ENCODE measurements around the gene C10orf143.
A peak's percentile ranks its signal among the peaks of the same experiment; 100 is the strongest.

C10orf143 gene

DNA sequence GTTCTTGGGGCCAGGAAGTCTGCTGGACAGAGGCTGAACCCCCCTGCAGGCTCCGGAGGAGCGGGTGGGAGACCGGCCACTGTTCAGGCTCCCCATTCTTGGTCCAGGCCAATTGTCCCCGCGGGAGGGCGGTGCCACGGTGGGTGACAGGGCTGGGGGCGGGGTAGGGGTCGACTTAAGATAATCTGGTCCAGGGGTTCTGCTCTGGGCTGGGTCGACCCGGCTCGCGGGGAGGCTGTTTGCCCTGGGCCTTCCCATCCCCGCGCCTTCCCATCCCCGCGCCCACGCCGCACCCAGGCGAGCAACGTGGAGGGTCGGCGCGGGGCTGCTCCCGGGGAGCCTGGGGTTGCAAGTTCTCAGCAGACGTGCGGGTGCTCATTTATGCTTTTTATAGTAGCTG lies 18.3 kb upstream of the C10orf143 start:
- TF ChIP-seq, protein P1, sequence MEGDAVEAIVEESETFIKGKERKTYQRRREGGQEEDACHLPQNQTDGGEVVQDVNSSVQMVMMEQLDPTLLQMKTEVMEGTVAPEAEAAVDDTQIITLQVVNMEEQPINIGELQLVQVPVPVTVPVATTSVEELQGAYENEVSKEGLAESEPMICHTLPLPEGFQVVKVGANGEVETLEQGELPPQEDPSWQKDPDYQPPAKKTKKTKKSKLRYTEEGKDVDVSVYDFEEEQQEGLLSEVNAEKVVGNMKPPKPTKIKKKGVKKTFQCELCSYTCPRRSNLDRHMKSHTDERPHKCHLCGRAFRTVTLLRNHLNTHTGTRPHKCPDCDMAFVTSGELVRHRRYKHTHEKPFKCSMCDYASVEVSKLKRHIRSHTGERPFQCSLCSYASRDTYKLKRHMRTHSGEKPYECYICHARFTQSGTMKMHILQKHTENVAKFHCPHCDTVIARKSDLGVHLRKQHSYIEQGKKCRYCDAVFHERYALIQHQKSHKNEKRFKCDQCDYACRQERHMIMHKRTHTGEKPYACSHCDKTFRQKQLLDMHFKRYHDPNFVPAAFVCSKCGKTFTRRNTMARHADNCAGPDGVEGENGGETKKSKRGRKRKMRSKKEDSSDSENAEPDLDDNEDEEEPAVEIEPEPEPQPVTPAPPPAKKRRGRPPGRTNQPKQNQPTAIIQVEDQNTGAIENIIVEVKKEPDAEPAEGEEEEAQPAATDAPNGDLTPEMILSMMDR (IDR thresholded peaks at IDR 0.05; ENCODE audit: insufficient read depth, low read length, poor library complexity, severe bottlenecking) = no peak
- TF ChIP-seq EZH2phosphoT487 (conservative IDR thresholded peaks at IDR 0.05; ENCODE audit: low read length) = no peak
- H3K36me3 ChIP-seq (ENCODE audit: low read length) = no peaks in the 10 kb centered on the region
- H3K27ac ChIP-seq (ENCODE audit: low read depth, low read length) = no peak overlapping the region
- no peaks in the 10 kb centered on the region for H3K9me3 ChIP-seq (ENCODE audit: insufficient read depth, low read length)
- no peak overlapping the region for H3K9ac ChIP-seq (ENCODE audit: low read length)
- H2AFZ ChIP-seq (ENCODE audit: low read depth, low read length, severe bottlenecking) = no peak overlapping the region
- no peaks in the 10 kb centered on the region for H3K27me3 ChIP-seq (ENCODE audit: low read length)
- H3K4me3 ChIP-seq (ENCODE audit: insufficient read depth, low read length, poor library complexity, severe bottlenecking) = no peak overlapping the region
- no peak overlapping the region for H3K4me2 ChIP-seq (ENCODE audit: low read depth, low read length, poor library complexity, severe bottlenecking)
- no peaks in the 10 kb centered on the region for H3F3A ChIP-seq (ENCODE audit: insufficient read depth)
- no peaks in the 10 kb centered on the region for H4K20me1 ChIP-seq (ENCODE audit: low read depth, low read length)
- H3K9me2 ChIP-seq (replicated peaks; ENCODE audit: insufficient read depth, low read length) = no peaks in the 10 kb centered on the region
- no peaks in the 10 kb centered on the region for H3K79me2 ChIP-seq (ENCODE audit: insufficient read depth, low read length)

DNA sequence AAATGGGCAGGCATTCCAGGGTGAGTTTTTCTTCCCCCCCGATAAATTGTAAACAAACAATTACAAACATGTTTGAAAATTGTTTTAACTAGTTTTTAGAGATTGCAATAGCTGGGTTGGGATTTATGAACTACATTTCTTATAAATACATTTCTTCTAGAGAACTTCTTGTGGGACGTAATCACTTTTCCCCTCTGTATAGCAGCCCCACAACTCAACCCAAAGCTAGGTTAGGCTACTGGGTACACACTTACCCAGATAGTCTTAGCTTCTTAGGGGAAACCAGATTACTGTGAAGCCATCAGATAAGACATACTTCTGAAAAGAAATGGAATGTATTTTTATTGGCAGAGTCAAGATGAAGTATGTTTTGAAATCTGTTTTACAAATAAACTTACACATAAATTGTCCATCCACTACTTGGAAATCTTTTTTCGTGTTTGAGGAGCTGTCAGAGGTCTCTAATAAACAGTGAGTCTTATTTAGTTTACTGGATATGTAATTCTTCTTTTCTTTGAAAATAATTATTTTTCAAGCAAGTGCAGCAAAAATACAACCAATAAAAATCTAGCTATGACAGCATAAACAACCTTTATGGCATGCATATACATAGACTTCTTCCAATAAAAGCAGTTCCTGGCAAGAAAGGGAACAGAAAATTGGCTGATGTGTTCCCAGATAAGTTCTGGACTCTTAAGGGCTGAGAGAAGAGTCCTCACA lies 17.6 kb upstream of the C10orf143 start:
- Histone ChIP-seq H3F3A (ENCODE audit: insufficient read depth) (no peaks in the 10 kb centered on the region), H3K4me2 (ENCODE audit: low read depth, low read length, poor library complexity, severe bottlenecking) (no peak overlapping the region), H2AFZ (ENCODE audit: low read depth, low read length, severe bottlenecking) (no peak overlapping the region), H4K20me1 (ENCODE audit: low read depth, low read length) (no peaks in the 10 kb centered on the region), H3K27ac (ENCODE audit: low read depth, low read length) (no peak overlapping the region), H3K4me3 (ENCODE audit: insufficient read depth, low read length, poor library complexity, severe bottlenecking) (no peak overlapping the region), H3K9me3 (ENCODE audit: insufficient read depth, low read length) (no peaks in the 10 kb centered on the region), H3K9ac (ENCODE audit: low read length) (no peak overlapping the region), H3K9me2 (replicated peaks; ENCODE audit: insufficient read depth, low read length) (no peaks in the 10 kb centered on the region), H3K79me2 (ENCODE audit: insufficient read depth, low read length) (no peaks in the 10 kb centered on the region), H3K36me3 (ENCODE audit: low read length) (no peaks in the 10 kb centered on the region), H3K27me3 (ENCODE audit: low read length) (no peaks in the 10 kb centered on the region)
- TF ChIP-seq EZH2phosphoT487 (conservative IDR thresholded peaks at IDR 0.05; ENCODE audit: low read length) = no peak
- TF ChIP-seq, protein P1 (IDR thresholded peaks at IDR 0.05; ENCODE audit: insufficient read depth, low read length, poor library complexity, severe bottlenecking) = no peak

DNA sequence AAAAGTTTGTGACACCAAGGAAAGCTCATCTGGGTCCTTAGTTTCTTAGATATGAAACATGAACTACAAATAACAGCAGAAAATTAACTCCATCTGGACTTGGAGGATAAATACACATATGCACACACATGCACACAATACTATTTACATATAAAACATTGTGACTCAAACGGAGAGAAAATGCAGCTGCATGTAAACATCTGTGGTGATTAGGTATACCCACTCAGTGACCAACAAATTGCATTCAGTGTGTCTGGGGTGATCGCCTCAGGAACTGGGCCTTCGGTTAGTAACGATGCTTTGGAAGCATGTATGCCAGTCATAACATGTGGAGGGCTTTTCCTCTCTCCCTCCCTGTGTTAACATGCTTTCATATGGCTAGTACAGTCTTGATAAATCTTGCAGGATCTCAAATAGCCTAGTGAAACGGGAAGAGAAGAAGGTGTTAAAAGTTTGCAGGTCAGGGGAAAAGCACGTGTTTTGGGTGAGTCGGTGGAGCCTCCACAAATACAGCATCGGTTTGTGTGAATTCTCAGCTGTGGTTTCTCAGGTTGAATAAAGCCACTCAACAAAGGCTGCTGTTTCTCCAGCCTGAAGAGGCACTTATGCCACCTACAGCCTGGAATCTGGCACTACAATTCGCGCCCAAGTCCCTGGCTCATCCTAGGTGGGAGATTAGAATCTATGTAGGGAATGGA lies 16.9 kb upstream of the C10orf143 start:
- Histone ChIP-seq H3K79me2 (ENCODE audit: insufficient read depth, low read length) (no peaks in the 10 kb centered on the region), H3F3A (ENCODE audit: insufficient read depth) (no peaks in the 10 kb centered on the region), H4K20me1 (ENCODE audit: low read depth, low read length) (no peaks in the 10 kb centered on the region), H2AFZ (ENCODE audit: low read depth, low read length, severe bottlenecking) (no peak overlapping the region), H3K9me3 (ENCODE audit: insufficient read depth, low read length) (no peaks in the 10 kb centered on the region), H3K4me3 (ENCODE audit: insufficient read depth, low read length, poor library complexity, severe bottlenecking) (no peak overlapping the region), H3K36me3 (ENCODE audit: low read length) (no peaks in the 10 kb centered on the region), H3K4me2 (ENCODE audit: low read depth, low read length, poor library complexity, severe bottlenecking) (no peak overlapping the region), H3K9me2 (replicated peaks; ENCODE audit: insufficient read depth, low read length) (no peaks in the 10 kb centered on the region), H3K27ac (ENCODE audit: low read depth, low read length) (no peak overlapping the region), H3K27me3 (ENCODE audit: low read length) (no peaks in the 10 kb centered on the region), H3K9ac (ENCODE audit: low read length) (no peak overlapping the region)
- no peak for TF ChIP-seq EZH2phosphoT487 (conservative IDR thresholded peaks at IDR 0.05; ENCODE audit: low read length)
- TF ChIP-seq, protein P1 (IDR thresholded peaks at IDR 0.05; ENCODE audit: insufficient read depth, low read length, poor library complexity, severe bottlenecking) = peak; percentile 59
